ENCODE results near the gene SYF2.
"Not testable (repeated sequence)": the region's sequence is repeated elsewhere in the genome, so short reads cannot be mapped to it uniquely, and the experiment has no call there.

GRCh38 chr1:25260336-25260735, 28.0 kb upstream of the SYF2 start:
- TF ChIP-seq POLR2A, CTCF (IDR thresholded peaks at IDR 0.05): not testable (repeated sequence)
